HEK293 (cell line): ENCODE data around the gene FANCF.

Experiments used
- CTCF ChIA-PET: fragments of 350-600 bp; formaldehyde crosslinking; extraction: SDS; loops from one replicate; lab custom pipeline; 2021; ENCODE audit warnings: antibody characterized with exemption; lab: Yijun Ruan, JAX
- POLR2A ChIA-PET: fragments of 300-600 bp; formaldehyde crosslinking; extraction: SDS; loops from one replicate; lab custom pipeline; 2020; ENCODE audit warnings: antibody characterized with exemption, inconsistent platforms; lab: Yijun Ruan, JAX
- H3K27ac ChIP-seq: fragments of 200-500 bp; sonication (Bioruptor generic); 2 replicates; pipeline ENCODE4 v1.5.1; 2014; ENCODE audit warnings: low read depth, low read length, control low read depth, inconsistent platforms; ENCODE audit errors: extremely low read depth
- H3K36me3 ChIP-seq, 2 experiments: fragments of 200-500 bp in 1 of 2; sonication (Bioruptor generic) in 1 of 2; 1 replicate in 1 of 2; 2 replicates in 1 of 2; pipeline ENCODE4 v1.5.1; 2014 to 2017; ENCODE audit warnings: inconsistent platforms in 2 of 2, low read length in 2 of 2; ENCODE audit not compliant: control insufficient read depth in 2 of 2, insufficient read depth in 1 of 2
- H3K4me1 ChIP-seq: fragments of 200-500 bp; sonication (Bioruptor generic); 2 replicates; pipeline ENCODE4 v1.5.1; 2014; ENCODE audit warnings: mild to moderate bottlenecking, low read length, inconsistent platforms; ENCODE audit not compliant: control insufficient read depth, insufficient read depth
- H3K4me3 ChIP-seq: 2 replicates; pipeline ENCODE4 v1.5.1; 2011; ENCODE audit warnings: low read depth, mild to moderate bottlenecking, control low read depth, low read length, moderate library complexity
- H3K9me3 ChIP-seq: fragments of 200-500 bp; sonication (Bioruptor generic); 2 replicates; pipeline ENCODE4 v1.5.1; 2014; ENCODE audit warnings: low read depth, low read length, inconsistent platforms; ENCODE audit not compliant: control insufficient read depth, insufficient read depth
- GFI1B ChIP-seq: fragments of 450-650 bp; formaldehyde crosslinking; IDR thresholded peaks from 2 replicates; pipeline ENCODE4 v1.5.1; 2016; ENCODE audit warnings: missing biosample characterization, missing genetic modification characterization
- KLF9 ChIP-seq: fragments of 450-650 bp; formaldehyde crosslinking; IDR thresholded peaks from 2 replicates; pipeline ENCODE4 v1.5.1; 2016; ENCODE audit warnings: missing biosample characterization, missing genetic modification characterization, low read depth
- OVOL3 ChIP-seq: fragments of 450-650 bp; formaldehyde crosslinking; IDR thresholded peaks from 2 replicates; pipeline ENCODE4 v1.5.1; 2016; ENCODE audit warnings: missing biosample characterization, missing genetic modification characterization
- ZBTB1 ChIP-seq: fragments of 450-650 bp; formaldehyde crosslinking; IDR thresholded peaks from 2 replicates; pipeline ENCODE4 v1.5.1; 2016; ENCODE audit warnings: missing biosample characterization, missing genetic modification characterization
- ZBTB21 ChIP-seq: fragments of 450-650 bp; formaldehyde crosslinking; IDR thresholded peaks from 2 replicates; pipeline ENCODE4 v1.5.1; 2017; ENCODE audit warnings: missing biosample characterization, missing genetic modification characterization
- ZFP69B ChIP-seq: fragments of 450-650 bp; formaldehyde crosslinking; IDR thresholded peaks from 2 replicates; pipeline ENCODE4 v1.5.1; 2016; ENCODE audit warnings: missing biosample characterization, missing genetic modification characterization
- ZNF112 ChIP-seq: fragments of 450-650 bp; formaldehyde crosslinking; IDR thresholded peaks from 2 replicates; pipeline ENCODE4 v1.5.0; 2017; ENCODE audit warnings: missing biosample characterization, missing genetic modification characterization
- ZNF133 ChIP-seq: fragments of 450-650 bp; formaldehyde crosslinking; IDR thresholded peaks from 2 replicates; pipeline ENCODE4 v1.5.1; 2016; ENCODE audit warnings: missing biosample characterization, missing genetic modification characterization
- ZNF146 ChIP-seq: fragments of 450-650 bp; formaldehyde crosslinking; IDR thresholded peaks from 2 replicates; pipeline ENCODE4 v1.5.1; 2016; ENCODE audit warnings: missing biosample characterization, missing genetic modification characterization
- ZNF302 ChIP-seq: fragments of 450-650 bp; formaldehyde crosslinking; IDR thresholded peaks from 2 replicates; pipeline ENCODE4 v1.5.1; 2016; ENCODE audit warnings: missing biosample characterization, missing genetic modification characterization, low read depth
- ZNF311 ChIP-seq: fragments of 450-650 bp; formaldehyde crosslinking; IDR thresholded peaks from 2 replicates; pipeline ENCODE4 v1.5.1; 2017; ENCODE audit warnings: missing biosample characterization, missing genetic modification characterization, borderline replicate concordance
- ZNF473 ChIP-seq: fragments of 450-650 bp; formaldehyde crosslinking; IDR thresholded peaks from 2 replicates; pipeline ENCODE4 v1.5.1; 2017; ENCODE audit warnings: missing biosample characterization, missing genetic modification characterization
- ZNF558 ChIP-seq: fragments of 450-650 bp; formaldehyde crosslinking; IDR thresholded peaks from 2 replicates; pipeline ENCODE4 v1.5.1; 2016; ENCODE audit warnings: missing biosample characterization, missing genetic modification characterization
- ZNF610 ChIP-seq: fragments of 450-650 bp; formaldehyde crosslinking; IDR thresholded peaks from 2 replicates; pipeline ENCODE4 v1.5.1; 2016; ENCODE audit warnings: missing biosample characterization, missing genetic modification characterization, borderline replicate concordance
- ZNF621 ChIP-seq: fragments of 450-650 bp; formaldehyde crosslinking; IDR thresholded peaks from 2 replicates; pipeline ENCODE4 v1.5.1; 2017; ENCODE audit warnings: missing biosample characterization, missing genetic modification characterization
- ZNF629 ChIP-seq: fragments of 450-650 bp; formaldehyde crosslinking; IDR thresholded peaks from 2 replicates; pipeline ENCODE4 v1.5.1; 2017; ENCODE audit warnings: missing biosample characterization, missing genetic modification characterization
- ZNF785 ChIP-seq: fragments of 450-650 bp; formaldehyde crosslinking; IDR thresholded peaks from 2 replicates; pipeline ENCODE4 v1.5.1; 2016; ENCODE audit warnings: missing biosample characterization, missing genetic modification characterization
- ZNF791 ChIP-seq: fragments of 450-650 bp; formaldehyde crosslinking; IDR thresholded peaks from 2 replicates; pipeline ENCODE4 v1.5.1; 2016; ENCODE audit warnings: missing biosample characterization, missing genetic modification characterization
- ZNF830 ChIP-seq: fragments of 450-650 bp; IDR thresholded peaks from 2 replicates; pipeline ENCODE4 v1.5.0; 2018; ENCODE audit warnings: missing biosample characterization, missing genetic modification characterization, low read depth, mild to moderate bottlenecking, moderate library complexity
- TF ChIP-seq, protein P1 (sequence below): fragments of 450-650 bp; formaldehyde crosslinking; IDR thresholded peaks from 2 replicates; pipeline ENCODE4 v1.5.1; 2016; ENCODE audit warnings: missing biosample characterization, missing genetic modification characterization
- TF ChIP-seq, protein P2 (sequence below): fragments of 450-650 bp; formaldehyde crosslinking; IDR thresholded peaks from 2 replicates; pipeline ENCODE4 v1.5.1; 2016; ENCODE audit warnings: missing biosample characterization, missing genetic modification characterization
- TF ChIP-seq, protein P3 (sequence below): fragments of 450-650 bp; formaldehyde crosslinking; IDR thresholded peaks from 2 replicates; pipeline ENCODE4 v1.5.1; 2016; ENCODE audit warnings: missing biosample characterization, missing genetic modification characterization, borderline replicate concordance
- TF ChIP-seq, protein P4 (sequence below): fragments of 450-650 bp; formaldehyde crosslinking; IDR thresholded peaks from 2 replicates; pipeline ENCODE4 v1.5.0; 2017; ENCODE audit warnings: missing biosample characterization, missing genetic modification characterization, borderline replicate concordance
- TF ChIP-seq, protein P5 (sequence below): fragments of 450-650 bp; formaldehyde crosslinking; IDR thresholded peaks from 2 replicates; pipeline ENCODE4 v1.5.1; 2017; ENCODE audit warnings: missing biosample characterization, missing genetic modification characterization

Gene FANCF

DNA sequence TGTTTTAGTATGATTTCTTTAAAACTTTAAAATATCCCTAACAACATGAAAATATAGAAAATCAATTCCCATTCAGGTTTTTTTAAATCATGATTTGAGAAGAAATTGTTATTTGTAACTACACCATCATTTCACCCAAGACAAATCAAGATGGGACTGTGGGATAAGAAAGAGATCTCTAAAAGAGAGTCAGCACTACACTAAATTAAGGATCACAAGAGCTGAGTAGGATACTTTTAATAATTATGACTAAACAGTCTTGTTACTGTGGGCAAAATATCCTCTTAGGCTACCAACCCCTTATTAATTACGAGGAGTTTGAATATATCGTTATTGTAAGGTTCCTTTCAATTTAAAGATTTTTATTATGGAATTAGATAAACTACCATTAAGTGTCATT, 43.7 kb upstream of the FANCF start:
- Histone ChIP-seq H3K27ac (no peak overlapping the region), H3K36me3 (no peaks in the 10 kb centered on the region), H3K4me1 (no peaks in the 10 kb centered on the region), H3K9me3 (no peaks in the 10 kb centered on the region), H3K4me3 (no peak overlapping the region)
- CTCF ChIA-PET: interaction anchor here (3.4 kb wide), 1 partner anchor 118 kb away, joined by 51 read pairs; no protein-coding TSS in a partner anchor
- POLR2A ChIA-PET: no interaction called here
- no peak for TF ChIP-seq ZNF311 (tag by site-specific recombination)
- no peak for TF ChIP-seq OVOL3 (tag by site-specific recombination)
- TF ChIP-seq, protein P1, sequence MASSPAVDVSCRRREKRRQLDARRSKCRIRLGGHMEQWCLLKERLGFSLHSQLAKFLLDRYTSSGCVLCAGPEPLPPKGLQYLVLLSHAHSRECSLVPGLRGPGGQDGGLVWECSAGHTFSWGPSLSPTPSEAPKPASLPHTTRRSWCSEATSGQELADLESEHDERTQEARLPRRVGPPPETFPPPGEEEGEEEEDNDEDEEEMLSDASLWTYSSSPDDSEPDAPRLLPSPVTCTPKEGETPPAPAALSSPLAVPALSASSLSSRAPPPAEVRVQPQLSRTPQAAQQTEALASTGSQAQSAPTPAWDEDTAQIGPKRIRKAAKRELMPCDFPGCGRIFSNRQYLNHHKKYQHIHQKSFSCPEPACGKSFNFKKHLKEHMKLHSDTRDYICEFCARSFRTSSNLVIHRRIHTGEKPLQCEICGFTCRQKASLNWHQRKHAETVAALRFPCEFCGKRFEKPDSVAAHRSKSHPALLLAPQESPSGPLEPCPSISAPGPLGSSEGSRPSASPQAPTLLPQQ (tag by site-specific recombination): no peak
- TF ChIP-seq ZNF621: no peak
- no peak for TF ChIP-seq ZNF302
- TF ChIP-seq ZNF785 (tag by site-specific recombination): no peak
- TF ChIP-seq, protein P2, sequence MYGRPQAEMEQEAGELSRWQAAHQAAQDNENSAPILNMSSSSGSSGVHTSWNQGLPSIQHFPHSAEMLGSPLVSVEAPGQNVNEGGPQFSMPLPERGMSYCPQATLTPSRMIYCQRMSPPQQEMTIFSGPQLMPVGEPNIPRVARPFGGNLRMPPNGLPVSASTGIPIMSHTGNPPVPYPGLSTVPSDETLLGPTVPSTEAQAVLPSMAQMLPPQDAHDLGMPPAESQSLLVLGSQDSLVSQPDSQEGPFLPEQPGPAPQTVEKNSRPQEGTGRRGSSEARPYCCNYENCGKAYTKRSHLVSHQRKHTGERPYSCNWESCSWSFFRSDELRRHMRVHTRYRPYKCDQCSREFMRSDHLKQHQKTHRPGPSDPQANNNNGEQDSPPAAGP (tag by site-specific recombination): no peak
- no peak for TF ChIP-seq GFI1B (tag by site-specific recombination)

DNA sequence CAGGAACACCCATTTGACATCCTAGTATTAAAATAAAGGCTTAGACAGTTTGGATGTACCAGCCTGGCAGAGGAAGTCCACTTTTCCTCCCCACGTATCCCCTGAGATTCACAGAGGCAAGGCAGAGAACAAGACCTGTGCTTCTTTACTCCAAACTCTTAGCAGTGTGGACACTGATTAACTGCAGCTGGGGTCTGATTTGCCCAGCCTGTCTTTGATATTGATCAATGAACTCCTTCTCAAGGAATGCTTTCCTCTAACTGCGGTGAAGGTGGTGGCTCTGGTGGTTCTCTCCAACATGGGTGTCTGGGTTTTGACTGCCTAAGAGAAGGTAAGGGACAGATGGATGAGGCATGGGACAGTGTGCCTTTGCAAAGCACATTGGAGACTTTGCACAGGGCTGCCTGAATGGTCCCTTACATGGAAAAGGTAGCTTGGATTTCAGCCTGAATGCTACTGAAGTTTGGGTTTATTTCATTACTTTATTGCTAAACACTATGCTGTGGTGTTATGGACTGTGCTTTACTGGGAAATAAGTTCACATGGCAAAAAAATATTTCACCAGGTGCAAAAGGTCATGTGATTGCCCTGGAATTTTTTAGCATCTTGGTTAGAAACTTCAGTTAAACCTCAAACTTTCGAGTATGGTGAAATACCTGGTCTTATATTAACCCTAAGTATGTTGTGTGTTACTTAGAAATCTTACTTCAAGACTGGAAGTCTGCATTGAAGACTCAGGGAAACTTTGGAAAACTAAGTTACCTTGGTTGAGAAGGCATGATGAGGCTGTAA, 42.6 kb upstream of the FANCF start:
- H3K9me3 ChIP-seq: no peaks in the 10 kb centered on the region
- H3K4me1 ChIP-seq: no peaks in the 10 kb centered on the region
- POLR2A ChIA-PET: no interaction called here
- no peak overlapping the region for H3K4me3 ChIP-seq
- TF ChIP-seq ZNF629 (tag by site-specific recombination) (no peak), ZNF830 (tag by site-specific recombination) (no peak), ZBTB1 (tag by site-specific recombination) (no peak), ZNF473 (tag by site-specific recombination) (no peak), ZNF146 (tag by site-specific recombination) (no peak), KLF9 (tag by site-specific recombination) (no peak), ZFP69B (no peak), ZNF791 (tag by site-specific recombination) (no peak), ZNF112 (tag by site-specific recombination) (no peak), ZNF610 (no peak), ZNF558 (tag by site-specific recombination) (no peak), ZBTB21 (no peak), ZNF133 (tag by site-specific recombination) (no peak)
- TF ChIP-seq, protein P3, sequence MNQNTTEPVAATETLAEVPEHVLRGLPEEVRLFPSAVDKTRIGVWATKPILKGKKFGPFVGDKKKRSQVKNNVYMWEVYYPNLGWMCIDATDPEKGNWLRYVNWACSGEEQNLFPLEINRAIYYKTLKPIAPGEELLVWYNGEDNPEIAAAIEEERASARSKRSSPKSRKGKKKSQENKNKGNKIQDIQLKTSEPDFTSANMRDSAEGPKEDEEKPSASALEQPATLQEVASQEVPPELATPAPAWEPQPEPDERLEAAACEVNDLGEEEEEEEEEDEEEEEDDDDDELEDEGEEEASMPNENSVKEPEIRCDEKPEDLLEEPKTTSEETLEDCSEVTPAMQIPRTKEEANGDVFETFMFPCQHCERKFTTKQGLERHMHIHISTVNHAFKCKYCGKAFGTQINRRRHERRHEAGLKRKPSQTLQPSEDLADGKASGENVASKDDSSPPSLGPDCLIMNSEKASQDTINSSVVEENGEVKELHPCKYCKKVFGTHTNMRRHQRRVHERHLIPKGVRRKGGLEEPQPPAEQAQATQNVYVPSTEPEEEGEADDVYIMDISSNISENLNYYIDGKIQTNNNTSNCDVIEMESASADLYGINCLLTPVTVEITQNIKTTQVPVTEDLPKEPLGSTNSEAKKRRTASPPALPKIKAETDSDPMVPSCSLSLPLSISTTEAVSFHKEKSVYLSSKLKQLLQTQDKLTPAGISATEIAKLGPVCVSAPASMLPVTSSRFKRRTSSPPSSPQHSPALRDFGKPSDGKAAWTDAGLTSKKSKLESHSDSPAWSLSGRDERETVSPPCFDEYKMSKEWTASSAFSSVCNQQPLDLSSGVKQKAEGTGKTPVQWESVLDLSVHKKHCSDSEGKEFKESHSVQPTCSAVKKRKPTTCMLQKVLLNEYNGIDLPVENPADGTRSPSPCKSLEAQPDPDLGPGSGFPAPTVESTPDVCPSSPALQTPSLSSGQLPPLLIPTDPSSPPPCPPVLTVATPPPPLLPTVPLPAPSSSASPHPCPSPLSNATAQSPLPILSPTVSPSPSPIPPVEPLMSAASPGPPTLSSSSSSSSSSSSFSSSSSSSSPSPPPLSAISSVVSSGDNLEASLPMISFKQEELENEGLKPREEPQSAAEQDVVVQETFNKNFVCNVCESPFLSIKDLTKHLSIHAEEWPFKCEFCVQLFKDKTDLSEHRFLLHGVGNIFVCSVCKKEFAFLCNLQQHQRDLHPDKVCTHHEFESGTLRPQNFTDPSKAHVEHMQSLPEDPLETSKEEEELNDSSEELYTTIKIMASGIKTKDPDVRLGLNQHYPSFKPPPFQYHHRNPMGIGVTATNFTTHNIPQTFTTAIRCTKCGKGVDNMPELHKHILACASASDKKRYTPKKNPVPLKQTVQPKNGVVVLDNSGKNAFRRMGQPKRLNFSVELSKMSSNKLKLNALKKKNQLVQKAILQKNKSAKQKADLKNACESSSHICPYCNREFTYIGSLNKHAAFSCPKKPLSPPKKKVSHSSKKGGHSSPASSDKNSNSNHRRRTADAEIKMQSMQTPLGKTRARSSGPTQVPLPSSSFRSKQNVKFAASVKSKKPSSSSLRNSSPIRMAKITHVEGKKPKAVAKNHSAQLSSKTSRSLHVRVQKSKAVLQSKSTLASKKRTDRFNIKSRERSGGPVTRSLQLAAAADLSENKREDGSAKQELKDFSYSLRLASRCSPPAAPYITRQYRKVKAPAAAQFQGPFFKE (tag by site-specific recombination): no peak
- TF ChIP-seq, protein P4, sequence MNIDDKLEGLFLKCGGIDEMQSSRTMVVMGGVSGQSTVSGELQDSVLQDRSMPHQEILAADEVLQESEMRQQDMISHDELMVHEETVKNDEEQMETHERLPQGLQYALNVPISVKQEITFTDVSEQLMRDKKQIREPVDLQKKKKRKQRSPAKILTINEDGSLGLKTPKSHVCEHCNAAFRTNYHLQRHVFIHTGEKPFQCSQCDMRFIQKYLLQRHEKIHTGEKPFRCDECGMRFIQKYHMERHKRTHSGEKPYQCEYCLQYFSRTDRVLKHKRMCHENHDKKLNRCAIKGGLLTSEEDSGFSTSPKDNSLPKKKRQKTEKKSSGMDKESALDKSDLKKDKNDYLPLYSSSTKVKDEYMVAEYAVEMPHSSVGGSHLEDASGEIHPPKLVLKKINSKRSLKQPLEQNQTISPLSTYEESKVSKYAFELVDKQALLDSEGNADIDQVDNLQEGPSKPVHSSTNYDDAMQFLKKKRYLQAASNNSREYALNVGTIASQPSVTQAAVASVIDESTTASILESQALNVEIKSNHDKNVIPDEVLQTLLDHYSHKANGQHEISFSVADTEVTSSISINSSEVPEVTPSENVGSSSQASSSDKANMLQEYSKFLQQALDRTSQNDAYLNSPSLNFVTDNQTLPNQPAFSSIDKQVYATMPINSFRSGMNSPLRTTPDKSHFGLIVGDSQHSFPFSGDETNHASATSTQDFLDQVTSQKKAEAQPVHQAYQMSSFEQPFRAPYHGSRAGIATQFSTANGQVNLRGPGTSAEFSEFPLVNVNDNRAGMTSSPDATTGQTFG: no peak
- TF ChIP-seq, protein P5, sequence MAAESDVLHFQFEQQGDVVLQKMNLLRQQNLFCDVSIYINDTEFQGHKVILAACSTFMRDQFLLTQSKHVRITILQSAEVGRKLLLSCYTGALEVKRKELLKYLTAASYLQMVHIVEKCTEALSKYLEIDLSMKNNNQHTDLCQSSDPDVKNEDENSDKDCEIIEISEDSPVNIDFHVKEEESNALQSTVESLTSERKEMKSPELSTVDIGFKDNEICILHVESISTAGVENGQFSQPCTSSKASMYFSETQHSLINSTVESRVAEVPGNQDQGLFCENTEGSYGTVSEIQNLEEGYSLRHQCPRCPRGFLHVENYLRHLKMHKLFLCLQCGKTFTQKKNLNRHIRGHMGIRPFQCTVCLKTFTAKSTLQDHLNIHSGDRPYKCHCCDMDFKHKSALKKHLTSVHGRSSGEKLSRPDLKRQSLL (tag by site-specific recombination): no peak
- H3K27ac ChIP-seq: no peak overlapping the region
- CTCF ChIA-PET: no interaction called here
- no peaks in the 10 kb centered on the region for H3K36me3 ChIP-seq
